Spleen (tissue), 11 donors: ENCODE data around the gene RBPJL. TPM values are rescaled to one million over a fixed set of nuclear protein-coding genes. Genes with fewer than 3 reads are reported as not detected.

Experiments used
- DNase-seq: peaks from one replicate; pipeline ENCODE4 v3.0.0-alpha.2; 2020
- H3K27ac ChIP-seq, 8 donors: fragments of 200-600 bp; sonication (generic) in 7 of 8; 1 replicate in 4 of 8; 2 replicates in 4 of 8; pipeline versions ENCODE4 v1.5.0 to v1.8.0; 2016 to 2021; ENCODE audit warnings: inconsistent platforms in 4 of 8, mild to moderate bottlenecking in 4 of 8, moderate library complexity in 1 of 8
- H3K27me3 ChIP-seq, 7 donors: fragments of 200-600 bp; sonication (generic) in 6 of 7; replicated peaks in 1 of 7; 1 replicate in 4 of 7; 2 replicates in 3 of 7; pipeline versions ENCODE4 v1.5.0 to v1.8.0; 2016 to 2021; ENCODE audit warnings: inconsistent platforms in 3 of 7, mild to moderate bottlenecking in 1 of 7
- H3K36me3 ChIP-seq, 6 donors: fragments of 200-600 bp; sonication (generic) in 5 of 6; 1 replicate in 4 of 6; 2 replicates in 2 of 6; pipeline versions ENCODE4 v1.5.0 to v1.8.0; 2016 to 2021; ENCODE audit warnings: inconsistent platforms in 2 of 6
- H3K4me1 ChIP-seq, 6 donors: fragments of 200-600 bp; sonication (generic) in 5 of 6; 1 replicate in 3 of 6; 2 replicates in 3 of 6; pipeline versions ENCODE4 v1.5.0 to v1.8.0; 2016 to 2021; ENCODE audit warnings: inconsistent platforms in 3 of 6
- H3K4me3 ChIP-seq, 8 donors: fragments of 200-600 bp; sonication (generic) in 7 of 8; 1 replicate in 4 of 8; 2 replicates in 4 of 8; pipeline versions ENCODE4 v1.5.0 to v1.8.0; 2016 to 2021; ENCODE audit warnings: inconsistent platforms in 4 of 8, mild to moderate bottlenecking in 4 of 8, moderate library complexity in 2 of 8
- H3K9me3 ChIP-seq, 8 donors: fragments of 200-600 bp; sonication (generic) in 7 of 8; 1 replicate in 4 of 8; 2 replicates in 4 of 8; pipeline versions ENCODE4 v1.5.0 to v1.8.0; 2016 to 2021; ENCODE audit warnings: inconsistent platforms in 4 of 8
- POLR2A ChIP-seq, 3 donors: fragments of 450-650 bp; IDR thresholded peaks; one replicate each; pipeline ENCODE4 v1.5.1; 2017; ENCODE audit warnings: antibody characterized with exemption in 3 of 3, mild to moderate bottlenecking in 1 of 3
- POLR2AphosphoS5 ChIP-seq, 3 donors: sonication (generic); formaldehyde crosslinking; IDR thresholded peaks; one replicate each; pipeline ENCODE4 v1.5.1; 2017; ENCODE audit warnings: antibody characterized with exemption in 3 of 3
- WGBS, 5 donors: extraction: QIAGEN DNeasy Blood & Tissue Kit in 3 of 5; methylation state at CpG; one replicate each; pipeline versions ENCODE4 v1.1.5 to v1.1.7; 2013 to 2018; 5-methylcytosine and 5-hydroxymethylcytosine counted together
- intact Hi-C: fragments of 100-400 bp; cut with DNase I; formaldehyde crosslinking; loops from one replicate; pipeline ENCODE4 v1.15.0; 2023; ENCODE audit warnings: low total_unique reads
- polyA plus RNA-seq, 3 donors: library from polyadenylated mRNA; stranded (reverse); fragments of 200-250 nt; gene quantifications; one replicate each; pipeline ENCODE4 v1.2.1, GENCODE V29; 2013
- total RNA-seq, 7 donors: library from RNA; depleted of rRNA in 3 of 7; stranded (reverse); fragments of >200 nt in 3 of 7; fragmentation: NEBNext Ultra II Directional in 4 of 7; extraction: Animal tissue kit (Norgen Biotek cat#: 25700) in 4 of 7; gene quantifications; one replicate each; pipeline versions ENCODE4 v1.1.0 to v1.2.1, GENCODE V29; 2016 to 2021
- TF ChIP-seq, protein P1 (sequence below), 11 experiments: fragments of 200-600 bp in 7 of 11; fragments of 450-650 bp in 4 of 11; sonication (generic) in 4 of 11; IDR thresholded peaks in 8 of 11; conservative IDR thresholded peaks in 3 of 11; 1 replicate in 7 of 11; 2 replicates in 4 of 11; pipeline versions ENCODE4 v1.4.0 to v1.8.0; 2016 to 2021; ENCODE audit warnings: antibody characterized with exemption in 11 of 11, inconsistent platforms in 4 of 11, mild to moderate bottlenecking in 1 of 11
- donor health status: healthy with polysubstance abuse.
- donor health status: DM: no; HTN: no; CAD: no; lungs with moderate emphysema.
- donor health status: DM: no; HTN: no; CAD: no.
- donor health status: Bipolar disorder and iron deficiency.
- donor health status: healthy.
- donor health status: DM: no; HTN: no; CAD: no.
- donor health status: DM: yes; HTN: yes; CAD: no.

RBPJL gene
- total and polyA plus RNA-seq, 10 donors = 0.05 to 0.09 TPM; not detected in 8

DNA sequence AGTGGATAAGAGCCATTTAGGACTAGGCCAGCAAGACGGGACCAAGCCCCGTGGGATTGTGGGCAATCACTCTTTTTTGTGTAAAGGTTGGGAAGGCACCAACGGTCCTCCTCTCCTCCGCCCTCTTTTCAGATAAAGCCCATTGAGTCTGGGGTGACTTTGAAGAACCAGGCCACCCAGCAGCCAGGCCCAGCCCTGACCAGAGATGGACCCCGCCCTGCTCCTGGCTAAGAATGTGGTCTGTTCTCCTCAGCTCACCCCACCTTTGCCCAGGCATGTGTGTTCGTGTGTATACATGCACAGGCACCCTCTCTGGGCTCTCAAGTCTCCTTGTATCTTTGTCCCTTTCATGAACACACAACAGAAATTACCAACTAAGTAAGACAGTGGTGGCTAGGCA, 32.4 kb downstream of the RBPJL start:
- no peak for DNase-seq
- Histone ChIP-seq H3K9me3 (no peaks in the 10 kb centered on the region), H3K36me3 (peaks cover 0 to 24% (median 0%) of the 10 kb centered on the region in 6 donors), H3K4me3 (no peak overlapping the region), H3K27ac (peak overlapping the region in 6 of 8 donors; percentile 26 to 73 (median 64)), H3K4me1 (peaks cover 0 to 75% (median 16%) of the 10 kb centered on the region in 6 donors), H3K27me3 (no peaks in the 10 kb centered on the region)
- no peak for TF ChIP-seq POLR2AphosphoS5 (IDR thresholded peaks at IDR 0.05)
- TF ChIP-seq, protein P1, sequence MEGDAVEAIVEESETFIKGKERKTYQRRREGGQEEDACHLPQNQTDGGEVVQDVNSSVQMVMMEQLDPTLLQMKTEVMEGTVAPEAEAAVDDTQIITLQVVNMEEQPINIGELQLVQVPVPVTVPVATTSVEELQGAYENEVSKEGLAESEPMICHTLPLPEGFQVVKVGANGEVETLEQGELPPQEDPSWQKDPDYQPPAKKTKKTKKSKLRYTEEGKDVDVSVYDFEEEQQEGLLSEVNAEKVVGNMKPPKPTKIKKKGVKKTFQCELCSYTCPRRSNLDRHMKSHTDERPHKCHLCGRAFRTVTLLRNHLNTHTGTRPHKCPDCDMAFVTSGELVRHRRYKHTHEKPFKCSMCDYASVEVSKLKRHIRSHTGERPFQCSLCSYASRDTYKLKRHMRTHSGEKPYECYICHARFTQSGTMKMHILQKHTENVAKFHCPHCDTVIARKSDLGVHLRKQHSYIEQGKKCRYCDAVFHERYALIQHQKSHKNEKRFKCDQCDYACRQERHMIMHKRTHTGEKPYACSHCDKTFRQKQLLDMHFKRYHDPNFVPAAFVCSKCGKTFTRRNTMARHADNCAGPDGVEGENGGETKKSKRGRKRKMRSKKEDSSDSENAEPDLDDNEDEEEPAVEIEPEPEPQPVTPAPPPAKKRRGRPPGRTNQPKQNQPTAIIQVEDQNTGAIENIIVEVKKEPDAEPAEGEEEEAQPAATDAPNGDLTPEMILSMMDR (IDR thresholded peaks at IDR 0.05 in 8 of 11, conservative IDR thresholded peaks at IDR 0.05 in 3 of 11) = no peak
- no peak for TF ChIP-seq POLR2A (IDR thresholded peaks at IDR 0.05)
- whole genome bisulfite sequencing, 5 donors = 86 to 94% (median 87%) methylated on average over 4 to 6 of the region's 6 CpGs
- intact Hi-C loops = no loop called here

DNA sequence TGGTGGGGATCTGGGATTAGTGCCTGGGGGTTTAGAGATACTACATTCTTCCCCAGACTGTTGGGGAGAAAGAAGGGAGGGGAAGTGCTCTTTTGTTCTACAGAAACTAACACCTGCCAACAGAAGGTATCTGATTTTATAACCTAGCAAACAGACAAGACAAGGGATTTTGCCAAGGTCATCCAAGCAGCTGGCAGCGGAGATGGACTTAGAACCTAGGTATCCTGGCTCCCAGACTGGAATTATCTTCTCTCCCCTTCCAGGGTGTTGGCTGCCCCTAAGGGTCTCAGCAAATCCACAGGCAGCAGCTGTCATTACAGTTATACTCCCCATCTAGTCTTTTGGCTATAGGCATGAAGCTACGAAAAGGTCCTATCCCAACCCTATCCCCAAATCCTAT, 33.2 kb downstream of the RBPJL start:
- peaks cover 0 to 82% (median 21%) of the 10 kb centered on the region in 6 donors for H3K4me1 ChIP-seq
- WGBS, 5 donors = 85 to 97% (median 96%) methylated on average over 2 of the region's 2 CpGs
- intact Hi-C loops = no loop called here
- H3K4me3 ChIP-seq = no peak overlapping the region
- H3K36me3 ChIP-seq = peaks cover 0 to 17% (median 0%) of the 10 kb centered on the region in 6 donors
- H3K27me3 ChIP-seq = no peaks in the 10 kb centered on the region
- TF ChIP-seq POLR2AphosphoS5 (IDR thresholded peaks at IDR 0.05) = no peak
- TF ChIP-seq, protein P1 (IDR thresholded peaks at IDR 0.05 in 8 of 11, conservative IDR thresholded peaks at IDR 0.05 in 3 of 11) = no peak
- peak overlapping the region in 3 of 8 donors; percentile 63 to 71 (median 66) for H3K27ac ChIP-seq
- DNase-seq = no peak
- H3K9me3 ChIP-seq = no peaks in the 10 kb centered on the region

DNA sequence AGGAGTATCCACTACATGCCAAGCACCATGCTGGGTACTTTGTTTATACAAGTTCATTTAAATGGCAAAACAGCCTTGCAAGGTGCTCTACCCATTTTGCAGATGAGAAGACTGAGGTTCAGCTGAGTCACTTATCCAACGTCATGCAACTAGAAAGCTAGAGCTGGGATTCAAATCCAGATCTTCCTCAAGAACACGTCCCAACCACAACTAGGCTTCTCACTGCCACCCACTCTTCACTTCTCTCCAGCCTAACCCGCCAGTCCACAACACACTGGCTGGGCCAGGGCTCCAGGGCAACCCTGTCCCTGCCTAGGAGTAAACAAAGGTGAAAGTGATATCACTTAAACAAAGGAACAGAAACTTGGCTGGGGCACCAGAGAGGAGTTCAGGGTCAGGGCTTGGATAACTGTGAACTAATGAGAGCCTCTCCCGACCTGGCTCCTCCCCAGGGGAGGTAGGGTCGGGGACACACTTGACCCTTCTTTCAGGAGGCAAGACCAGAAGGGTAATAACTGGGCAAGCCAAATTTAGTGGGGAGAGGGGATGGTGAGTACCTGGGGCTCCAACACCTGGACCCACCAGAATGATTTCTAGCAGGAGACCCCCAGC, 33.7 kb downstream of the RBPJL start:
- TF ChIP-seq, protein P1 (IDR thresholded peaks at IDR 0.05 in 8 of 11, conservative IDR thresholded peaks at IDR 0.05 in 3 of 11) = no peak
- TF ChIP-seq POLR2A (IDR thresholded peaks at IDR 0.05) (no peak), POLR2AphosphoS5 (IDR thresholded peaks at IDR 0.05) (no peak)
- peak overlapping the region in 2 of 8 donors; percentile 63 to 66 for H3K27ac ChIP-seq
- H3K27me3 ChIP-seq = no peaks in the 10 kb centered on the region
- WGBS, 5 donors = 64 to 79% (median 66%) methylated on average over 5 of the region's 5 CpGs
- no peak overlapping the region for H3K4me3 ChIP-seq
- H3K4me1 ChIP-seq = peaks cover 0 to 87% (median 24%) of the 10 kb centered on the region in 6 donors
- H3K36me3 ChIP-seq = peaks cover 0 to 12% (median 0%) of the 10 kb centered on the region in 6 donors
- no peaks in the 10 kb centered on the region for H3K9me3 ChIP-seq
- intact Hi-C loops = no loop called here
- DNase-seq = no peak

DNA sequence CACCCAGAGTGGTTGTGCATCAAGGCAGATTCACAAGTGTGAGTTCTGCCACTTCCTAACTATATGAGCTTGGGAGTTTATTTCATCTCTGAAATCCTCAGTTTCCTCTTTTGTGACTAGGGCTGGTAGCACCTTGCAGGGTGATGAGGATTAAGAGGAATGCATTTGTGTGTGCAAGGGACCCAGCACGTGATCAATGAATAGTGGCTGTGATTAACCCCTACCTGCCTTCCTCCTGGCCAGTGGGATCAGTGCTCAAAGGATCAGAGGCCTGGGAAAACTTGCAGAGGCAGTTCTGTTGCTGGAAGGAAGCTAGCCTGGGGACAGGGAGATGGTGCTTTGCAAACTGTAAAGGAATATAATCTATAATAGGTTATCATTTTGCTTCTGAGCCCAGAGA, 34.3 kb downstream of the RBPJL start:
- DNase-seq = no peak
- Histone ChIP-seq H3K9me3 (no peaks in the 10 kb centered on the region), H3K27ac (peak overlapping the region in 2 of 8 donors; percentile 63 to 66), H3K4me3 (no peak overlapping the region), H3K36me3 (peaks cover 0 to 6% (median 0%) of the 10 kb centered on the region in 6 donors), H3K27me3 (peaks cover 0 to under 1% (median 0%) of the 10 kb centered on the region in 7 donors), H3K4me1 (peaks cover 0 to 93% (median 26%) of the 10 kb centered on the region in 6 donors)
- no peak for TF ChIP-seq POLR2A (IDR thresholded peaks at IDR 0.05)
- TF ChIP-seq POLR2AphosphoS5 (IDR thresholded peaks at IDR 0.05) = no peak
- TF ChIP-seq, protein P1 (IDR thresholded peaks at IDR 0.05 in 8 of 11, conservative IDR thresholded peaks at IDR 0.05 in 3 of 11) = no peak
- intact Hi-C loops = no loop called here
- WGBS, 5 donors = 58 to 73% (median 72%) methylated on average over 1 of the region's 1 CpG
